ENCODE measurements around the gene TSPAN3.

TSPAN3 gene

DNA sequence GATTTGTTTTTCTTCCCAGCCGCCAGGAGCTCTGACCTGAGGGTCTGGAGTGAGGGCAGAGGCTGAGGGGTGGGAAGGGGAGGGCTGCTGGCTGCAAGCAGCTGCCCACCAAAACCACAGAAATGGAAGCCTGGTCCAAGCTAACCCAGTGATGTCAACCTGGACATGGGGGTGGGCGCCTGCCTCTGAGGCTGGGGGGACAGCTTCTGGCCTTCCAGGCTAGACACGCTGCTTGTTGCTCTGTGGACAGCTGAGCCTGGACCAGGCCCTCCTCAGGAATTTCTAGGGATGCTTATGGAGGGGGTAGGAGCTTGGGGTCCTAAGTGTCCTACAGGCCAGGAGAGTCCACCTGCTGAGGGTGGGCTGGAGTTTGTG, 54.6 kb downstream of the TSPAN3 start:
- Histone ChIP-seq H3K79me2 (ENCODE audit: control insufficient read depth, low read length) (no peaks in the 10 kb centered on the region), H3K27me3 (ENCODE audit: control insufficient read depth, low read length) (no peaks in the 10 kb centered on the region), H3F3A (ENCODE audit: control insufficient read depth, insufficient read depth) (no peaks in the 10 kb centered on the region), H3K4me2 (ENCODE audit: low read length) (no peak overlapping the region), H3K36me3 (ENCODE audit: control insufficient read depth, low read length) (no peaks in the 10 kb centered on the region), H3K27ac (ENCODE audit: low read depth, low read length) (no peak overlapping the region), H3K4me3 (ENCODE audit: low read length) (no peak overlapping the region), H3K9me3 (ENCODE audit: control insufficient read depth, insufficient read depth, low read length) (no peaks in the 10 kb centered on the region), H3K9me2 (replicated peaks; ENCODE audit: control insufficient read depth, low read length) (no peaks in the 10 kb centered on the region), H3K4me1 (ENCODE audit: control insufficient read depth, low read length) (peaks cover 5% of the 10 kb centered on the region; the same call in 1 of the 2 replicates), H4K20me1 (ENCODE audit: control insufficient read depth, insufficient read depth, low read depth, low read length) (no peaks in the 10 kb centered on the region)
- no peak for TF ChIP-seq EZH2phosphoT487 (IDR thresholded peaks at IDR 0.05; ENCODE audit: borderline replicate concordance, low read length)
- TF ChIP-seq, protein P1, sequence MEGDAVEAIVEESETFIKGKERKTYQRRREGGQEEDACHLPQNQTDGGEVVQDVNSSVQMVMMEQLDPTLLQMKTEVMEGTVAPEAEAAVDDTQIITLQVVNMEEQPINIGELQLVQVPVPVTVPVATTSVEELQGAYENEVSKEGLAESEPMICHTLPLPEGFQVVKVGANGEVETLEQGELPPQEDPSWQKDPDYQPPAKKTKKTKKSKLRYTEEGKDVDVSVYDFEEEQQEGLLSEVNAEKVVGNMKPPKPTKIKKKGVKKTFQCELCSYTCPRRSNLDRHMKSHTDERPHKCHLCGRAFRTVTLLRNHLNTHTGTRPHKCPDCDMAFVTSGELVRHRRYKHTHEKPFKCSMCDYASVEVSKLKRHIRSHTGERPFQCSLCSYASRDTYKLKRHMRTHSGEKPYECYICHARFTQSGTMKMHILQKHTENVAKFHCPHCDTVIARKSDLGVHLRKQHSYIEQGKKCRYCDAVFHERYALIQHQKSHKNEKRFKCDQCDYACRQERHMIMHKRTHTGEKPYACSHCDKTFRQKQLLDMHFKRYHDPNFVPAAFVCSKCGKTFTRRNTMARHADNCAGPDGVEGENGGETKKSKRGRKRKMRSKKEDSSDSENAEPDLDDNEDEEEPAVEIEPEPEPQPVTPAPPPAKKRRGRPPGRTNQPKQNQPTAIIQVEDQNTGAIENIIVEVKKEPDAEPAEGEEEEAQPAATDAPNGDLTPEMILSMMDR (IDR thresholded peaks at IDR 0.05; ENCODE audit: low read depth, low read length, poor library complexity, severe bottlenecking), result no peak

DNA sequence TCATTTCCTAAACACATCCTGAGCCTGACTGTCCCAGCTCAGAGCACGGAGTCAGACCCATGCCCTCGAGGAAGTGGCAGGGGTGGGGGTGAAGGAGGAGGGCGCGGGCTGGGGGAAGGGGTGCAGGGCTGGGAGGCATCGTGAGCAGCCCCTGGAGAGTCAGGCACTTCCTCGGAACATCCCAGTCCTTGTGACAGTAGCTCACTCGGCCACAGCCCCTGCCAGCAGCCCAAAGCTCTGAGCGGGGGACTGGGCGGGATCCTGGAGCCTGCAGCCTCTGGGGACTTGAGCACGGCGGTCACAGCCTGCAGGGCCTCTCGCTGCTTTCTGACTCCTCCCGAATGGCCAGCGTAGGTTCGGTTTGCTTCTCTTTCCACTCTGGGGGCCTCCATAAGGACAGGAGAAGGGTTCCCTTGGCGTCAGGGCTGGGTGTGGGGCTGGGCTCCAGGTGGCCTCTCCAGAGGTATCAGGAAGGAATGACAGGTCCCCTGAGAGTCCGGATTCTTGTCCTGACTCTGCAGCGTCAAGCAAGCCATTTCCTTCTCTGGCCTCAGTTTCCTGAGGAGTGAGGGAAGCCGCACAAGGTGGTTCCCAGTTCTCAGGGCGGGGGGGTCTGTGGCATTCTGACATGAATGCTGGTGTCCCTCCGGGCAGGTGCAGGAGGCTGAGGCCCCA, 55.1 kb downstream of the TSPAN3 start:
- Histone ChIP-seq H3K27me3 (ENCODE audit: control insufficient read depth, low read length) (no peaks in the 10 kb centered on the region), H3K27ac (ENCODE audit: low read depth, low read length) (no peak overlapping the region), H3K9me2 (replicated peaks; ENCODE audit: control insufficient read depth, low read length) (no peaks in the 10 kb centered on the region), H3K4me3 (ENCODE audit: low read length) (no peak overlapping the region), H3K36me3 (ENCODE audit: control insufficient read depth, low read length) (no peaks in the 10 kb centered on the region), H3F3A (ENCODE audit: control insufficient read depth, insufficient read depth) (no peaks in the 10 kb centered on the region), H4K20me1 (ENCODE audit: control insufficient read depth, insufficient read depth, low read depth, low read length) (no peaks in the 10 kb centered on the region), H3K4me2 (ENCODE audit: low read length) (no peak overlapping the region), H3K79me2 (ENCODE audit: control insufficient read depth, low read length) (no peaks in the 10 kb centered on the region), H3K9me3 (ENCODE audit: control insufficient read depth, insufficient read depth, low read length) (no peaks in the 10 kb centered on the region), H3K4me1 (ENCODE audit: control insufficient read depth, low read length) (peaks cover 5% of the 10 kb centered on the region; the same call in 1 of the 2 replicates)
- TF ChIP-seq, protein P1 (IDR thresholded peaks at IDR 0.05; ENCODE audit: low read depth, low read length, poor library complexity, severe bottlenecking), result no peak
- TF ChIP-seq EZH2phosphoT487 (IDR thresholded peaks at IDR 0.05; ENCODE audit: borderline replicate concordance, low read length), result no peak

DNA sequence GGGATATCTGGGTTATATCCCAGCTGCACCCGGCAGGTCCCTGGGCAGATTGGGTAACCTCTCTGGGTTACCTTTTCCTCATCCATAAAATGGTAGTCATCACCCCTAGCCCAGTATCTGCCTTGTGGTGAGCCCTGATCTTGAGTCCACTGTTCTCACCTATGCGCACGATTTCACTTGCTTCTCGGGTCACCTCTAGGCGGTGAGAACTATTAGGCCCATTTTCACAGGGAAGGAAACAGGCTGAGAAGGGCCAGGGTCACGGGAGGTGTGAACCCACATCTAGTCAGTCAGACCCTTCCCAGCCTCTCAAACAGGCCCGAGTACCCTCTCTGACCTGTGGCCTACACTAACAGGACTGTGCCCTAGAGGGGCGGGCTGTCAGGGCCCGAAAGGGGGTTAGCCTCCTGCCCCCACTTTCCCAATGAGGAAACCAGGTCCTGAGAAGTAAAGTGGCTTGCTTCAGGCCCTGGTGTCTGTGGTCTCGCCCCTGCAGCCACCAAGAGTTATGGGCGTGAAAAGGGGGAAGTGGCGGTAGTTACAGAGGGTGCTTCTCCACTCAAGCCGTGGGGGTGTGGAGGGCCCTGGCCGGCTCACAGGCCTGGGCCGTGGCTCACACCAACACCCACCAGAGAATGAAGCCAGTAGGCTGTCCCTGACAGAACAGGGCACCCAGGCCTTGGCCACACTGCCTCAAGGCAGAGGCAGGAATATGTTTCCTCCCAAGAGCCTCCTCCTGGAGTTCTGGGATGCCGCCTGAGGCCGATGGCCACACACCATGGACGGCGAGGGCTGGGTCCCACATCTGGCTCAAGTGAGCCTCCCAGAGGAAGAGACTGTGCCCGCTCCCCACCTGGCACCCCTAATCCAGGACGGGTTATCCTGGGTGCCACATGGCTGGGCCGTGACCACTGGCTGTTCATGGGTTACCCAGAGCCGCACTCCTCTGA, 56.5 kb downstream of the TSPAN3 start:
- Histone ChIP-seq H3K4me3 (ENCODE audit: low read length) (no peak overlapping the region), H3K79me2 (ENCODE audit: control insufficient read depth, low read length) (no peaks in the 10 kb centered on the region), H3K4me1 (ENCODE audit: control insufficient read depth, low read length) (peaks cover 5% of the 10 kb centered on the region; the same call in 1 of the 2 replicates), H3K27ac (ENCODE audit: low read depth, low read length) (no peak overlapping the region), H3F3A (ENCODE audit: control insufficient read depth, insufficient read depth) (no peaks in the 10 kb centered on the region), H3K9me3 (ENCODE audit: control insufficient read depth, insufficient read depth, low read length) (no peaks in the 10 kb centered on the region), H3K36me3 (ENCODE audit: control insufficient read depth, low read length) (no peaks in the 10 kb centered on the region), H3K4me2 (ENCODE audit: low read length) (no peak overlapping the region), H3K27me3 (ENCODE audit: control insufficient read depth, low read length) (no peaks in the 10 kb centered on the region), H4K20me1 (ENCODE audit: control insufficient read depth, insufficient read depth, low read depth, low read length) (peaks cover 4% of the 10 kb centered on the region; the same call in 1 of the 2 replicates), H3K9me2 (replicated peaks; ENCODE audit: control insufficient read depth, low read length) (no peaks in the 10 kb centered on the region)
- TF ChIP-seq, protein P1 (IDR thresholded peaks at IDR 0.05; ENCODE audit: low read depth, low read length, poor library complexity, severe bottlenecking), result no peak
- no peak for TF ChIP-seq EZH2phosphoT487 (IDR thresholded peaks at IDR 0.05; ENCODE audit: borderline replicate concordance, low read length)

Data from DOHH2 (cell line).